Heart left ventricle (tissue), 13 donors: ENCODE measurements around the gene KRTAP5-8.
"Not testable (repeated sequence)": the region's sequence is repeated elsewhere in the genome, so short reads cannot be mapped to it uniquely, and the experiment has no call there.

Experiments used
- POLR2A ChIP-seq, 2 donors: fragments of 450-650 bp; IDR thresholded peaks; one replicate each; pipeline ENCODE4 v1.6.1; 2017; ENCODE audit warnings: antibody characterized with exemption in 2 of 2, mild to moderate bottlenecking in 2 of 2, moderate library complexity in 2 of 2
- TF ChIP-seq, protein P1 (sequence below), 12 donors: fragments of 200-600 bp; sonication (generic) in 4 of 12; IDR thresholded peaks; one replicate each; pipeline versions ENCODE4 v1.5.0 to v1.8.0; 2018 to 2022; ENCODE audit warnings: antibody characterized with exemption in 12 of 12, mild to moderate bottlenecking in 5 of 12
- donor health status: ischemic (EF 13 %, LVEDD 7.1; RV severe dilation, severe dysfunction).
- donor health status: DM: no; HTN: yes; CAD: no.
- donor health status: DM: no; HTN: no; CAD: no.
- donor health status: ischemic (EF 25% LVEDD 6.9; RV normal size, moderate dysfunction).
- donor health status: ischemic (EF 25% LVEDD 5.7; RV mildly dilated, moderate dysfunction).
- donor health status: ischemic (EF 35%, LVEDD 5.7; RV mildly dilated, moderate dysfunction).
- donor health status: nonischemic (EF 11% LVEDD 7.7; RV severe dilation, severe dysfunction).
- donor health status: DM: yes; HTN: yes; CAD: no.
- donor health status: PGD.
- donor health status: ischemic (EF 29% LVEDD 5.4; RV normal size, mild dysfunction).
- donor health status: nonischemic (EF 23%, LVEDD 6.1; RV moderate dilation, normal function).

- TF ChIP-seq, protein P1, sequence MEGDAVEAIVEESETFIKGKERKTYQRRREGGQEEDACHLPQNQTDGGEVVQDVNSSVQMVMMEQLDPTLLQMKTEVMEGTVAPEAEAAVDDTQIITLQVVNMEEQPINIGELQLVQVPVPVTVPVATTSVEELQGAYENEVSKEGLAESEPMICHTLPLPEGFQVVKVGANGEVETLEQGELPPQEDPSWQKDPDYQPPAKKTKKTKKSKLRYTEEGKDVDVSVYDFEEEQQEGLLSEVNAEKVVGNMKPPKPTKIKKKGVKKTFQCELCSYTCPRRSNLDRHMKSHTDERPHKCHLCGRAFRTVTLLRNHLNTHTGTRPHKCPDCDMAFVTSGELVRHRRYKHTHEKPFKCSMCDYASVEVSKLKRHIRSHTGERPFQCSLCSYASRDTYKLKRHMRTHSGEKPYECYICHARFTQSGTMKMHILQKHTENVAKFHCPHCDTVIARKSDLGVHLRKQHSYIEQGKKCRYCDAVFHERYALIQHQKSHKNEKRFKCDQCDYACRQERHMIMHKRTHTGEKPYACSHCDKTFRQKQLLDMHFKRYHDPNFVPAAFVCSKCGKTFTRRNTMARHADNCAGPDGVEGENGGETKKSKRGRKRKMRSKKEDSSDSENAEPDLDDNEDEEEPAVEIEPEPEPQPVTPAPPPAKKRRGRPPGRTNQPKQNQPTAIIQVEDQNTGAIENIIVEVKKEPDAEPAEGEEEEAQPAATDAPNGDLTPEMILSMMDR (IDR thresholded peaks at IDR 0.05): not testable (repeated sequence)
- not testable (repeated sequence) for TF ChIP-seq POLR2A (IDR thresholded peaks at IDR 0.05)
These were observed 2.9 kb upstream of the KRTAP5-8 start for GRCh38 chr11:71534711-71535608.
